Measurements from ENCODE around the gene TSPYL2.

TSPYL2 gene

GRCh38 chrX:53125506-53125905 lies 43.3 kb downstream of the TSPYL2 start:
- DNase-seq (ENCODE audit: low spot score) = no peak

- no peak for DNase-seq (ENCODE audit: low spot score)
Observed at GRCh38 chrX:53126377-53126776, 44.2 kb downstream of the TSPYL2 start.

- no peak for DNase-seq (ENCODE audit: low spot score)
Observed at GRCh38 chrX:53128097-53128749, 46.1 kb downstream of the TSPYL2 start.

- no peak for DNase-seq (ENCODE audit: low spot score)
Observed at GRCh38 chrX:53133400-53133799, 51.2 kb downstream of the TSPYL2 start.

- DNase-seq (ENCODE audit: low spot score) = no peak
Observed at GRCh38 chrX:53135581-53135980, 53.4 kb downstream of the TSPYL2 start.

Data from LoVo (cell line).